GM21619 (cell line): ENCODE data around the gene LRP8.
A peak's percentile ranks its signal among the peaks of the same experiment; 100 is the strongest.

Experiments
- ATAC-seq: cut with Tn5 transposase; IDR thresholded peaks from one replicate; pipeline ENCODE4 v1.9.1; 2021; ENCODE audit not compliant: unreplicated experiment

LRP8 gene

DNA sequence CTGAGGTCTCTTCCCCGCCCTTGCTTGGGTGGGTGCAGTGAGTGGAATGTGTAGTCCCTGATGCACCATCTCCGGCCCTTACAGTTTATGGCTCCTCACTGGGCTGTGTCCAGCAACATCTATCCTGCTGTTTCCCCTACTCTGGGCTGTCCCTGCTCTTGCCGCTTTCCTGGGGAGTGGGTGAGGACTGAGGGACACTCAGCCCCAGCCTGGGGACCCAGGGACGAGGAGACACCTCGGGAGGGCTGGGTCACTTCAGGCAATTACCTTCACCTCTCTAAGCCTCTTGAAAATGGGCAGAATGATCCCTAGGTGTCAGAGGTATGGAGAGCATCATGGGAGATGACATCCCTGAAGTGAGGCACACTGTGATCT, 13.6 kb upstream of the LRP8 start:
- no peak for ATAC-seq

DNA sequence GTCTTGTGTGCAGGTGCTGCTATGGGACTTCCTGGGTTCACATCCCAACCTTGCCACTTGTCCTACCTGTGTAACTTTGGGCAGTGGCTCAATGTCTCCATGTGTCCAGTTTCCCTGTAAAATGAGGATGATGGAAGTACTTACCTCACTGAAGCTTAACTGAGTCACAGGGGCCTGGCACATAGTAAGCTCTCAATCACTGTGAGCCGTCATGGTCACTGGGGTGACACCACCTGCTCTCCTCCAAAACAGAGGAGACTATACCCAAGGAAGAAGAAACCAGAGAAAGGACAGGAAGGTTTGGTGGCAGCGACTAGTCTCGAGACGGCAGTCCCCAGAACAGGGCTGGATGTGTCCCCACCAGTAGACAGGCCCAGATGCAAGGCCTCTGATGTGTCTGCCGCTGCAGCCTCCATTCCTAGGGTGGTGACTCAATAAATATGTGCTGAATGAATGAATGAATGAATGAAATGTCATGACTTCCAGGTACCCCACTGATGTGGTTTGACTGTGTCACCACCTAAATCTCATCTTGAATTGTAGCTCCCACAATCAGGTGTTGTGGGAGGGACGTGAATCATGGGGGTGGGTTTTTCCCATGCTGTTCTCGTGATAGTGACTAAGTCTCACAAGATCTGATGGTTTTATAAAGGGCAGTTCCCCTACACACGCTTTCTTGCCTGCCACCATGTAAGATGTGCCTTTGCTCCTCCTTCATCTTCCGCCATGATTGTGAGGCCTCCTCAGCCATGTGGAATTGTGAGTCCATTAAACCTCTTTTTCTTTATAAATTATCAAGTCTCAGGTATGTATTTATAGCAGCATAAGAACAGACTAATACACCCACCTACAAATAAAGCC, 13.0 kb upstream of the LRP8 start:
- no peak for ATAC-seq

DNA sequence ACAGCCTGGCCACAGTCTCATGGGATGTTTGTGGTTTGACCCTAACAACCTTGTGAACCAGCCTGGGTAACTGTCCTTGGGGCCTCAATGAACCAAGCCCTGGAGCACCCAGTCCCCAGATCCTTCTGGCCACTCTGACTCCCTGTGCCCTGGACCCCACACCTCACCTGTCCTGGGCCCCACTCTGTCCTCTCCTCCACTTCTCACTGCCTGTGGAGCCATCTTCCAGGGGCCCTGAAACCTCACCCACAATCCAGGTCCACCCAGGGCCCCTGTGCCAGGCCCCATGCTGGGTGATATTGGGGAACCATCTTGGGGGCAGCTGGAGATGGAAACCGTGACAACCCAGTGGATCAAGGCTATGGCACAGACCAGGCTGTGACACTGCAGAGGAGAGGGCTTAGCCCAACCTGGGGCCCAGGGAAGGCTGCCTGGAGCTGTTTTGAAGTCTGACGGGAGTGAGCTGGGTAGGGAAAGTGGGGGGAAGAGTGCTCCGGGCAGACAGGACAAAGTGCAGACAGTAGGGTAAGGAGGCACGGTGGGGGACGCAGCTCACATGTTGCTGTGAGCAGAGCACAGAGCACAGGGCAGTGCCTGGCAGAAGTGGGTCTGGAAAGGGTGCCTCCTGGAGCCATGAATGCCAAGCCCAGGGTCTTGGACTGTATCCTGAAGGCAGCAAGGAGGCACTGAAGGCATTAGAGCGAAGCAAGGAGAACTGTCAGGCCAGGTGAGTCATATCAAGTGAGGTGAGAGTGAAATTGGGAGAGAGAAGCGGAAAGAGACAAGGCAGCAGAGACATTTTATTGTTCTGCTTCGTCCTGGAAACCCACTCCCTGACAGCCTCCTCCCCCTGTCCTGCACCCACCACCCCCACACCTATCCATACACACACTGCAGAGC, 12.1 kb upstream of the LRP8 start:
- no peak for ATAC-seq

DNA sequence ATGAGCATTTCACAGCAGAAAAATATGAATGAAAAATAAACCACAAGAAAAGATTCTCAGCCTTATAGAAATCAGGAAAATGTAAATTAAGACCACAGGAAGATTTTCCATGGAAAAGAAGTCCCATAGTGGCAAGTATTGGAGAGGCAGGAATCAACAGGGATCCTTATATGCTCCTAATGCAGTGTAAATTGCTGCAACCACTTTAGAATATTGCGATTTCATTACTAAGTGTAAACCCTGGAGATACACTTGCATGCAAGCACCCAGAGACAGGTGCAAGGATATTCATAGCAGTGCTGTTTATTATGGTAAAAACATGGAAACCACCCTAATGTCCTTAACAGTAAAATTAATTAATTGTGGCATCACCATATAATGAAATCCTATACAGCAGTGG, 10.6 kb upstream of the LRP8 start:
- no peak for ATAC-seq

DNA sequence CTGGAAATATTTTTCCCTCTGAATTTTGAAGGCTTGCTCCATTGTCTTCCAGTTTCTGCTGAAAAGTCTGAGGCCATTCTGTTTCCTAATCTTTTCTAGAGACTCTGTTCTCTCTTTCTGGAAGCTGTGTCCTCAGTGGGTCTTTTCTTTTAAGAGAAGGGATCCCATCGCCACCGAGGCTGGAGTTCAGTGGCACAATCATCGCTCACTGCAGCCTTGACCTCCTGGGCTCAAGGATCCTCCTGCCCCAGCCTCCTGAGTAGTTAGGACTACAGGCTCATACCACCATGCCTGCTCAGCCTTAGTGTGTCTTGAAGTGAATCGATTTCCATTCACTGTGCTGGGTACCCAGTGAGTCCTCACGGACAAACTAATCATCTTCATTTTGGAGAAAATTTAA, 9.6 kb upstream of the LRP8 start:
- ATAC-seq: no peak

DNA sequence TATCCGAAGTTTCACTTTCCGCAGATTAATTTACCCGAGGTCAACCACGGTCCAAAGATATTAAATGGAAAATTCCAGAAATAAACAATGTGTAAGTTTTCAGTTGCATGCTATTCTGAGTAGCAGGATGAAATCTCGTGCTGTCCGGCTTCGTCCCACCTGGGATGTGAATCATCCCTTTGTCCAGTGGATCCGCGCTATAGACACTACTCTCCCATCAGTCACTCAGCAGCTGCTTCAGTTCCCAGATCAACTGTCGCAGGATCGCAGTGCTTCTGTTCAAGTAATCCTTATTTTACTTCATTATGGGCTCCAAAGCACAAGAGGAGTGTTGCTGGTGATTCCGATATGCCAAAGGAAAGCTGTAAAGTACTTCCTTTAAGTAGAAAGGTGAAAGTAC, 8.3 kb upstream of the LRP8 start:
- ATAC-seq: no peak

DNA sequence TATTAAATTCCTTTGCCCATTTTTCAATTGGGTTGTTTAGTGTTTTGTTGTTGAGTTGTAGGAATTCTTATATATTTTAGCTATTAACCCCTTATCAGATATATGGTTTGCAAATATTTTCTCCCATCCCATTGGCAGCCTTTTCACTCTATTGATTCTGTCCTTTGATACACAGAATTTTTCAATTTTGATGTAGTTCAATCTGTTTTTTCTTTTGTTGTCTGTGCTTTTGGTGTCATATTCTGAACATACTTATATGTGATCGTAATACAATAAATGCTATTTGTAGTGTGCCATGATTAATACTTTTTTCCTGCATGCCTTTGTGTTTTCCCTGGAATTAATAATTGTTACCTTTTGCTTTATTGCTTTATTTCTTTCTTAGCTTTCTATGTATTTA, 7.8 kb upstream of the LRP8 start:
- no peak for ATAC-seq

DNA sequence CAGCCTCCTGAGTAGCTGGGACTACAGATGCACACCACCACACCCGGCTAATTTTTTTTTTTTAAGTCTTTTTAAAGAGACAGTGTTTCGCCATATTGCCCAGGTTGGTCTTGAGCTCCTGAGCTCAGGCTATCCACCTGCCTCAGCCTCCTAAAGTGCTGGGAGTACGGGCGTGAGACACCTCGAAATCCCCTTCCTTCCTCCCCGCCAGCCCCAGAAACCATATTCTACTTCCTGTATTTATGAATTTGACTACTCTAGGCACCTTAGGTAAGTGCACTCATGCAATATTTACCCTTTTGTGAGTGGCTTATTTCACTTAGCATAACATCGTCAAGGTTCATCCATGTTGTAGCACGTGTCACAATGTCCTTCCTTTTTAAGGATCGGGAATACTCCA, 6.9 kb upstream of the LRP8 start:
- ATAC-seq: no peak

DNA sequence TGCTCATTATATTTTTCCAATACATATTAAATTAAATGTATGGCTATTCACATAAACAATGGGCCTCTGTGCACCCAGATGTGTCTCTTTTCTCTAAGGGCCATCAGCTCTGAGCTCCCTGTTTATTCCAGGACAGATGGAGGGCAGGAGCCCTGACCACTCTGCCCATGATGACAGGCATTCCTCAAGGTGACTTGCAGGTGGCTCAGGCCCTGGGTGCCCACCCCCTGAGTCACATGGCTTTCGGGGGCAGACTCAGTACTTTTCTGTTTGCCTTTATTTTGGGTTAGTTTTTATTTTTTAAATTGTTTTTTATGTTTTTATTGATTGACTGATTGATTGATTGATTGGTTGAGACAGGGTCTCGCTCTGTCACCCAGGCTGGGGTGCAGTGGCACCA, 6.4 kb upstream of the LRP8 start:
- ATAC-seq: no peak

DNA sequence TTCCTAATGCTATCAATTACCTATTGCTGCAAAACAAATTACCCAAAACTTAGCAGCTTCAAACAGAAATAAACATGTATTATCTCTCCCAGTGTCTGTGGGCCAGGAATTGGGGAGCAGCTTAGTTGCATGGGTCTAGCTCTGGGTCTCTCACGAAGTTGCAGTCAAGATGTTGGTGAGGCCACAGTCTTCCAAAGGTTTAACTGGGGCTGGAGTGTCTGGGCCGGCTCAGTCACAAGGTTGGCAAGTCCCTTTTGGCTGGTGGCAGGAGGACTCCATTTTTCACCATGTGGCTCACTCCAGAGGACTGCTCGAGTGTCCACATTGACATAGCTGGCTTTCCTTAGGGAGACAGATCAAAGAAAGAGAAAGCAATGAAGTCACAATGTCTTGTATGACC, 5.0 kb upstream of the LRP8 start:
- no peak for ATAC-seq

DNA sequence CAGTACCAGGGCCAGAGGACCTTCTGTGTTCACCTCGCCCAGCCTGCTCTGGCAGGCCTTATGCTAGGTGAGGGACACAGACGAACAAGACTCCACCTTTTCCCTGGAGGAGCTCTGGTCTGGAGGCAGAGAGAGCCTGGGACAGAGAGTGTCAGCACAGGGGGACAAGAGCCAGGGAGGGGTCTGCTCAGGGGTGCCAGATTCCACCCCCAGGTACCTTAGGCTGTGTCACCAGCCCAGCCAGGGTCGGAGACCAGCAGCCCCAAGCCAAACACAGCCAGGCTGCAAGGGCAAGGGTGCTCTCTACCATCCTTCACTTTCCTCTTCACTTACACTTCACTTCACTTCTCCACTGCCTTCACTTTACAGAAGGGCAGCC, 4.3 kb upstream of the LRP8 start:
- no peak for ATAC-seq

DNA sequence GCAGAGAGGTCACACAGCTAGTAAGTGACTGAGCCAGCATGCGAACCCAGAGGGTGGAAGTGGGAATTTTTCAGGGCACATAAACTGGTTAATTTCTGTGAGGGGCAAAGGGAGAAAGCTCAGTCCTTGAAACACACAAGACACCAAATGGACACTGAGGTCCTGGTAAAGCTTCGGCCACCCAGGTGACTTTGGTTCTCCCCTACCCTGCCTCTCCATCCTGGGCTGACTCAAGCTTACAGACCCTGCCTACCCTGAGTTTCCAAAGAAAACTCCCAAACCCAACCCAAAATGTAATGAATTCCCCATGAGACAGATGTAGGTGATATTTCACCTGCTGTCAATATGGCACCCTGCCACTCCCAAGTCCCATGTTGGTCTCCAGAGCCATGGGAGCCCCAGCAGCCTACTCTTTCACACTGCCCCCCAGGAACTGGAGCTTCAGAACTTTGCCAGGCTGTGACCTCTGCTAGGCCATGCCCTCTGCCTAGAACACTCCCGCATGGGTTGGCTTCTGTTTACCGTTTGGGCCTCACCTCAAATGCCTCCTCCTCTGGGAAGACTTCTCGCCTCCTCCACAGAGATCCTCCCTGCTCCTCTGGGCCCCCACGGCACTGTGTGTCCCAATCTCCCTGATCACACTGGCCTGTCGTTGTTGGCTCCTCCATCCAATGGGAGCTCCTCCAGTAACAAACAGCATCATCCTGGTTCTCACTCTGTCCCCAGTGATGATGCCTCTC, 3.7 kb upstream of the LRP8 start:
- no peak for ATAC-seq

DNA sequence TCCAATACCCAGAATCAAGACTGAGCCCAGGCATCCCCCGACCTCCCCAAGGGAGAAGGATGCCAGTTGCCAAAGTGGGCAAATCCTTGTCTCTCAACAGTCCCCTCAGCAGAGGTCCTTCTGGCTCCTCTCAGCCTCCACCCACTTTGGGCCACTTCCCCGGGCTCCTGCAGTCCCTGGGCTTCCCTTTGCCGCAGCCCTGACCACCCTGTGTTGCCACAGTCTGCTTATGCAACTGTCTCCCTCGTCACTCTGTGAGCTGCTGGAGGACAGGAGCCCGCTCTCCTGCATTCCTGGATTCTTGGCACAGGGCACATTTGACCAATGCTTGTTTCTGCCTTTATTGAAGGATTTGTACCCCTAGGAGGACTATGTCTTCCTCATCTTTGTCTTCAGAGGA, 2.9 kb upstream of the LRP8 start:
- no peak for ATAC-seq

DNA sequence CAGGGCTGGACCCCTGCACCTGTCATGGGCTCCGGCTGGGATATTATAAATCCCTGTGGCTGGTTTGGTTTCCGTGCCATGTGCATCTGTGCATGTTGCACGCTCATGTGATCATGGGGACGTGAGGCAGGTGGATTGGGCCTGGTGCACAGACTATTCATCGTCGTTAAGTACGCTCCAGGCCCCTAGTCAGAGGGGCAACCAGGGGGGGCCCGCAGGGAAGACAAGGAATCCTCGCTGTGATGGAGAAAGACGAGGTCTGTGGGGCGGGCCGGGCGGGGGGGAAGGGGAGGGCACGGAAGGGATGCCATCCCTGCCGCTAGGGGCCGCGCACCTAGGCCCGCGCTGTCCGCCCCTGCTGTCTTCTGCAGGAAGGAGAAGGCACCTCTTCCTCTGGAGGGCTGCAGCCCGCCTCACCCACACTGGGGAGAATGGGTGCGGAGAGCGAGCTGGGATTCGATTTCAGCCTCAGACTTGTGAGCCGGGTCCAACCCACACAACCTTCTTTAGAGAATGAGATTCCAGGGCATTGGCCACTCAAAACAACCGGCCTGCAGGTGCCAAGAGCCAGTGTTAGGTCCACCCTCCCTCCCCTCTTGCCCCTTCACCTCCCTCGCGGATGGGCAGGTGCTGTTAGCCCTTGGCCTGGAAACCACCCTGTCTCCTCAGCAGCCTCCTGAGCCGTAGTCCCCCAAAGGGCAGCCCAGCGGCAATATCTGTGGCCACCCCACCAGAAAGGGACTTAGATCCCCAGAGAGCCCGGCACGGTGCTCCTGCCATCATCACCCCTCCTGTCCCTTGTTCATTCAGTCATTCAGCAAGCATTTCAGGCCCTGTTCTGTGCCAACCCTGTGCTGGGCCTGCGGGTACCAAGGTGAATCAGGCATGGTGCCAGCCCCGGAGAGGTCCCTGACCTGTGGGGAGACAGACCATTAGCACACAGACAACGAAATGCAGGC, 950 bp upstream of the LRP8 start:
- ATAC-seq: no peak

DNA sequence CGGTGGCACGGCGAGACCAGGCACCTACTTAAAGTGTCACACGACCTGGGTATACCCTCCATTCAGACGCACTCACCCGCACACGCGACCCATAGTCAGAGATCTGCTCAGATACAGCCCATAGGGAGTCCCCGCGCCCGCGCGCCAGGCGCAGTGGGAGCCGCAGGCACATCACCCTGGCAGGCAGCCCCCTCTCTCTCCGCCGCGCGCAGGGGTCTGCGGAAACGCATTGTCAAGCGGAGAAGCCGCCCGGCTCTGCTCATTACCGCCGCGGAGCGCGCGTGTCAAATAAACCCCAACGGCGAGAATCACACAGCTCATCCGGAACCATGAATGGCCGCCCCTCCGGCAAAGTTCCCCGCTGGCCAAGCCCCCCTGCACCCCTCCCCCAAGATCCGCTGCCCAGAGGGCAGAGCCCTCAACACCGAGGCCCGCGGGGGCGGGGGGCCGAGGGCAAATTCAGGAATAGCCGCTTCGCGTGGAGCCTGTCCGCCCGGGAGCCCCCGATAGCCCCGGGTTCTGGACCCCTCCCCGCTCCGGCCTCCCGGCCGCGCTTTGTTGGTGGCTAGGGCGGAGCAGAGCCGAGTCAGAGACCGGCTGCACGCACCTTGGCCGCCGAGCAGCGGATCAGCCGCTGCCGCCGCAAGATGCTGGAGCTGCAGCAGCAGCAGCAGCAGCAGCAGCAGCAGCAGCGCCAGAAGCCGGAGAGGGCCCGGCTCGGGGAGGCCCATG, 522 bp downstream of the LRP8 start:
- peak; percentile 2 for ATAC-seq

DNA sequence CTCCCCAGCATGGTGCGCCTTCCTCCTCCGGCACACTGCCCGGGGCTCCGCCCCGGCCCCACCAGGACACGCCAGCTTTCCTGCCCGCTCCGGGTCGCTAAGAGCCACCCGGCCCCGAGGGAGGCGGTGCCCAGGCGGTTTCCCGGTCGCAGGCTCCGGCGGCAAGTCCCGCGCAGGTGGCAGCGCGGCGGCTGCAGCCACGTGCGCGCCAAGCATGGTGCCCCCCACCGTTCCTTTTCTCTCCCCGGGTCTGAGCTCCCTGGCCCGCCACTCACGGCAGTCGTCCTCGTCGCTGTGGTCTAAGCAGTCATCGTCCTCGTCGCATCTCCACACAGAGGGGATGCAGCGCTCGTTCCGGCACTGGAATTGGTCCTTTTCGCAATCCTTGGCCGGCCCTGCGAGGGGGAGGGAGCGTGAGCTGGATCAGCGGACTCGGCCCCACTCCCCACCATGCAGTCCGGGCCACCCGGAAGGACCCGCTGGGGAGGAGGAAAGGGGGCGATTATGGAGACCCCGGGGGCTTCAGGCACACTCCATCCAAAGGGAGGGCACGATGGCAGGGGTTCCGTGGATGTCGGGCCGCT, 1.2 kb downstream of the LRP8 start:
- peak; percentile 25 for ATAC-seq

DNA sequence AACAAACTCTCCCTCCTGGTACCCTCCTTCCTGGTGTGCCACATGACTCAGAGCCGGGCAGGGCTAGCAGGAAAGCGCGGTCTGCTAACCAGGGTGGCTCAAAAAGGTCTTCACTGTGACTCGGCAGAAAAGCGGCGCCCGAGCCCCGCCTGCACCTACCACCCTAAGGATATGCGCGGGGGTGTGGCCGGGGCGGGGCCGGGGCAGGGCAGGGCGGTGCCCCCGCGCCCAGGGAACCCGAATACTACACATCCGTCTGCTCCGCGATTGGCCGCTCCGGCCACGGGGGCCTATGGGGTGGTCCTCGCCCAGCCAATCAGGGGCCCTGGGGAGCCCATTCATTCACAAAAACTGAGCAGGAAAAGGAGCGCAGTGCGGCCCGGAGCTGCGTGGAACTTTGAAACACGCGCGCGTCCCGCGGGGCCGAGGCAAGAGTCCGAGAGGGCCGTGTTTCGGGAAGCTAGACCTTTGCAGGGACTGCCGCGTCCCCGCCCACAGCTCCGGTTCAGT, 1.7 kb downstream of the LRP8 start:
- peak; percentile 84 for ATAC-seq

DNA sequence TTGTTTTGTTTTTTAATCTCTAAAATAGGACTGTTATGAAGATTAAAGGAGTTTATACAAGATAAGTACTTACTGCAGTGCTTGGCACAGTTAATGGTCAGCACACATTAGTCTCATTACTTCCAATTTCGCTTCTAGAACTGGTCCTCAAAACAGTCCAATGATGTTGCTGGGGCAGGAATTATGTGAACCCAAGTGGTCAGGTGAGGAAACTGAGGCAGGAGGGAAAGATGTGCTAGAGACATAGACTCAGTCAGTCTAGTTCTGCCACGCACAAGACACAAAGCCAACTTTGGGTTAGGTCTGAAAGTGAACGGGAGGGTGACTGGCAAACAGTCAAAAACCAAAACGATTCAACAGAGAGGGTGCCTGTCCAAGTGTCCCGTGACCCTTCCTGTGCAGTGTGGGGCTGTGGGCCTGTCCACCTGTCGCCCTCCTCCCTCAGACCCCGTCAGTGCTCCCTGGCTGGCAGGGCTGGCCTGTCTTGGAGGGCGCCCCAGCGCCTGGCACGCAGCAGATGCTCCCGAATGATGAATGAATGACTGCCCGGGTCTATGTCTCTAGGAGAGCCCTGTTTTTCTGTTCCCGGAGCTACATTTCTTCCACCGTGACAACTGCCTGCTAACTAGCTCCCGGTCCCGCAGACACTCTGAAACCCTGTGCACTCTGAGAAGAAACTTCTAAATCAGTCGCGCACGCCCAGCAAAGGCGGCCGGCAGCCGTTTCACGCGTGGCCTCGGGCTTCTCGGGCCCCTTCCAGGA, 2.4 kb downstream of the LRP8 start:
- no peak for ATAC-seq
